AG04449 (cell line): Measurements from ENCODE around the gene RNU6-8.

Source experiments
- CTCF ChIA-PET: fragments of 350-600 bp; formaldehyde crosslinking; extraction: SDS; loops from one replicate; lab custom pipeline; 2021; ENCODE audit warnings: antibody characterized with exemption; lab: Yijun Ruan, JAX
- POLR2A ChIA-PET: fragments of 400-600, 350-600 bp; formaldehyde crosslinking; extraction: SDS; loops from one replicate; lab custom pipeline; 2020; ENCODE audit warnings: antibody characterized with exemption, inconsistent platforms; lab: Yijun Ruan, JAX
- DNase-seq: peaks from one replicate; pipeline ENCODE4 v3.0.0-alpha.2; 2010; ENCODE audit warnings: low read depth, low spot score
- H3K4me3 ChIP-seq: 2 replicates; pipeline ENCODE4 v1.5.1; 2011; ENCODE audit warnings: low read depth, mild to moderate bottlenecking, control low read depth, low read length
- TF ChIP-seq, protein P1 (sequence below): IDR thresholded peaks from one replicate; pipeline ENCODE4 v1.5.1; 2011; ENCODE audit warnings: mild to moderate bottlenecking, moderate library complexity, low read length, control low read depth, inconsistent platforms; ENCODE audit not compliant: insufficient read depth; ENCODE audit errors: missing control alignments

The RNU6-8 gene

DNA sequence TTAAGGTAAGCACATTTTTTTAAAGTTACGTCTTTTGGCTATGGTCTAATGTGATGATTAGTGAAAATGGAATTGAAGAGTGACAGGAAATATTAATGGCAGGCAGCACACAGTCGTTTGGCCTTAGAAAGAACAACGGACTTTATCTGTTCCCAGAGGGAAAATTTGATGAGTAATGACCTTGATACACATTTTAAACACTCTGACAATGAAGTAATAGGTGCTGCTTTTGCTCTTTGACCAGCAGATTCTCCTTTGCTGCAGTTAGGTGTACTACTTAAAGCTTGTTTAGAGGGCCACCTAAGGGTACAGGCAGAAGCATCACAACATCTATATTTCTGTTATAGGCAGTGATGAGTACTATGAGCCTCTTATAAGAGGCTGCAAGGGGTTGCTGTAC, 27.1 kb upstream of the RNU6-8 start:
- no peak for DNase-seq
- no peak overlapping the region for H3K4me3 ChIP-seq
- TF ChIP-seq, protein P1, sequence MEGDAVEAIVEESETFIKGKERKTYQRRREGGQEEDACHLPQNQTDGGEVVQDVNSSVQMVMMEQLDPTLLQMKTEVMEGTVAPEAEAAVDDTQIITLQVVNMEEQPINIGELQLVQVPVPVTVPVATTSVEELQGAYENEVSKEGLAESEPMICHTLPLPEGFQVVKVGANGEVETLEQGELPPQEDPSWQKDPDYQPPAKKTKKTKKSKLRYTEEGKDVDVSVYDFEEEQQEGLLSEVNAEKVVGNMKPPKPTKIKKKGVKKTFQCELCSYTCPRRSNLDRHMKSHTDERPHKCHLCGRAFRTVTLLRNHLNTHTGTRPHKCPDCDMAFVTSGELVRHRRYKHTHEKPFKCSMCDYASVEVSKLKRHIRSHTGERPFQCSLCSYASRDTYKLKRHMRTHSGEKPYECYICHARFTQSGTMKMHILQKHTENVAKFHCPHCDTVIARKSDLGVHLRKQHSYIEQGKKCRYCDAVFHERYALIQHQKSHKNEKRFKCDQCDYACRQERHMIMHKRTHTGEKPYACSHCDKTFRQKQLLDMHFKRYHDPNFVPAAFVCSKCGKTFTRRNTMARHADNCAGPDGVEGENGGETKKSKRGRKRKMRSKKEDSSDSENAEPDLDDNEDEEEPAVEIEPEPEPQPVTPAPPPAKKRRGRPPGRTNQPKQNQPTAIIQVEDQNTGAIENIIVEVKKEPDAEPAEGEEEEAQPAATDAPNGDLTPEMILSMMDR = no peak
- ChIA-PET CTCF (interaction anchor here (1.3 to 2.3 kb wide), 2 partner anchors 22 to 154 kb away, joined by 4 to 17 read pairs; partner anchors contain the start of gene ARHGAP5), POLR2A (no interaction called here)

DNA sequence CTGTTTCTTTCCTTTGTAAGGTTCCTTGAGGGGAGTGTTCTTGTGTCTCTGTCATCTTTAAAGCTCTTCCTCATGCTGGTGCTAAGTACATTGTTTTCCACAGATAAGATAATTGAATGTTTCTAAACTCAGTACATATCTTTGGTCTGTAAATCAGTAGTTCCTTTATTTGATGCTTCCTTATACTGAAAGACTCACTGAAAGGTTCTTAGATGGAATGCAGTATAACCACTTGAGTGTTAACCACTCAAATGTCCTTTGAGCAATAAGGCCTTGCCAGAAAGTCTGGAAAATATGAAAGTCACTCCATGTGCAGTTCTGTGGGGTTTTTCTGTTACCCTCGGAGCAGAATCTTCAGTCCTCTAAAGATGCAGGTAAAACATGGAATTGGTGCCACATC, 23.0 kb upstream of the RNU6-8 start:
- H3K4me3 ChIP-seq = no peak overlapping the region
- TF ChIP-seq, protein P1 = no peak
- ChIA-PET CTCF (interaction anchor here (0.9 kb wide), 1 partner anchor 10 kb away, joined by 3 read pairs; no protein-coding TSS in a partner anchor), POLR2A (interaction anchor here (0.5 kb wide), 1 partner anchor 261 kb away, joined by 3 read pairs; no protein-coding TSS in a partner anchor)
- DNase-seq = no peak

DNA sequence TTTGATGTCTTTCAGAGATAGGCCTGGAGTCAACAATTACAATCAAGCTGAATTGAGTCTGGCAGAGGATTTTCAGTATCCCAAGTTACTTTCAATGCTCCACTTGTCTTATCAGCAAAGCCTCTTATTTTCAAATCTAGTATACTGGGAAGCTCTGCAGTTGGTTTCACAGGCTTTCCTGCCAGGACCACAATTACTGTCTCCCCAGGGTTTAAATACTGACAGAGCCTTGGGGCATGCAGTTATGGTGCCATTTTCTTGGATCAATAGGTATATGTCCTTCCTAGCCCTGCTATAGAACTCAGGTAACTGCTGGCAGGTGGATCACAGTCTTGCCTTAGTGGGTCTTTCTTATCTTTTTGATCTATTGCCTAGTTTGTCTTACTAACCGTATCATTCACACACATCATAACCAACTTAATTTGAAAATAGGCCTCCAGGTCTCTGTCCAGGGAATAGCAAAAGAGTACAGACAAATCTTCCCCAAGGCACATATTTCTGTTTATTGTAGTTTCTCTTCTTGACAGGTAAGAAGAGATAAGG, 22.4 kb upstream of the RNU6-8 start:
- TF ChIP-seq, protein P1 = no peak
- POLR2A ChIA-PET = no interaction called here
- H3K4me3 ChIP-seq = no peak overlapping the region
- CTCF ChIA-PET = interaction anchor here (0.9 to 1.6 kb wide), 2 partner anchors 10 to 152 kb away, joined by 3 to 5 read pairs; no protein-coding TSS in a partner anchor
- DNase-seq = no peak

DNA sequence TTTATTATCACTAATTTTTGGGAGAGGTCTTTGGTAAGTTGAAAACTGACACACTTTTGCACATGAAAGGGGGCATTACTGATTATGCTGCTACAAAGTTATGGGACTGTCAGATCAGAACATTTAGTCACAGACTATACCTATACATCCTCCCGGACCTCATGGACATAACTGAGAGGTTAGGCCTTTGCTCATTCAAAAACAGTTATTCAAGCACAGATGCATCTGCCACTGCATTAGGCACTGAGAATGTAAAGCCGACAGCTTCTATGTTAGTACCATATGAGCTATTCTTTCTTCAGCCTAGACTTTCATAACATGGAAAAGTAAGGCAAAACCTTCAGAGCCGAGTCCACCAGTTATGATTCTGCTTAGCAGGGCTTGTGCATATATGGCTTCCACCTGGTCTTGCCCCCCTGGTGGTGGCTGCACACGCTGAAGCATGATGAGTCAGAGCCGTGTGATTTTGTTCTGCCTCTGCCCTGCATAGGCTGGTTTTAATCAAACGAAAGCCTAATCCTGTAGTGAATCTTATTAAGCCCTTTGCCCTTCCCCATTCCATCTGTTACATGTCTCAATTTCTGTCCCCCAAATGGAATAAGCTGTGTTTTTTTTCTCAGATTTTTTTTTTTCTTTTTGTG, 21.8 kb upstream of the RNU6-8 start:
- DNase-seq = no peak
- ChIA-PET CTCF (interaction anchor here (0.7 to 1.6 kb wide), 11 partner anchors 8 to 771 kb away, joined by 3 to 7 read pairs (median 4); no protein-coding TSS in a partner anchor), POLR2A (no interaction called here)
- no peak overlapping the region for H3K4me3 ChIP-seq
- TF ChIP-seq, protein P1 = peak; percentile 71

DNA sequence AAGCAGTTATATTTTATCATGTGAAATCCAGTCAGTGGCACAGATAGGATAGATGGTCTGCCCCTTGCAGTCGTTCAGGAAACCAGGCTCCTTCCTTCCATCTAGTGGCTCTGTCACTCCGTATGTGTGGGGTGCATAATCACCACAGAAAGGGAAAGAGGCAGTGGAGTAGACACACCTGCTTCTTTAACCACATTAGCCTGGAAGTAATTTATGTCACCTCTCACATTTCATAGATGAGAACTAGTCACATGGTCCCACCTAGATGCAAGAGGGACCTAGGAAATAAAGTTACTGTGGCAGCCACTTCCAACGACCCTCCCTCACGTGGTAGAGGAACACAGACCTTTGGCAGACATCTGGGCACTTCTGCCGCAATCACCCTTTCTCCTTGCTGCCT, 14.2 kb upstream of the RNU6-8 start:
- DNase-seq = no peak
- CTCF ChIA-PET = no interaction called here
- no peak overlapping the region for H3K4me3 ChIP-seq
- TF ChIP-seq, protein P1 = no peak
- POLR2A ChIA-PET = no interaction called here

DNA sequence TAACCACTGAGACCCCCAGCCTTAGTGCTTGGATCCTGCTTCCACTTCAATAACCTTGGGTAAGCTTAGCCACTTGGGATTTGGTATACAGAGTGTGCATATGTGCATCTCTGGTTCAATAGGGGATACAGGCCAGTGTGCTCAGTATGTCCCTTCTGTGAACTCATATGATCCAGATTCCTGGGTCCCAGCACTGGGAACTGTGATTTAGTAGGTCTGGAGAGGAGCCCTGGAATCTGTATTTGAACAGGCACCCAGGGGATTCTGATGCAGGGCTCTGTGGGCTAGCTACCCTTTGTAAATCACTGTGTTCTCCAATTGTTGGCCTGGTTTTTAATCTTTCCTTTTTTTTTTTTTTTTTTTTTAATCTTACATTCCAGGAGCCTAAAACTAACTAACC, 9.8 kb upstream of the RNU6-8 start:
- ChIA-PET CTCF (interaction anchor here (0.8 to 1.4 kb wide), 2 partner anchors 12 to 42 kb away, joined by 3 to 4 read pairs; no protein-coding TSS in a partner anchor), POLR2A (no interaction called here)
- no peak overlapping the region for H3K4me3 ChIP-seq
- DNase-seq = no peak
- TF ChIP-seq, protein P1 = no peak
